Muscle layer of colon (tissue), 2 donors: ENCODE data around the gene NAE1.
A peak's percentile ranks its signal among the peaks of the same experiment; 100 is the strongest.

ENCODE experiments used
- H3K27ac ChIP-seq: one replicate; pipeline ENCODE4 v1.7.0; 2013; ENCODE audit warnings: low read depth, mild to moderate bottlenecking, low read length, moderate library complexity
- H3K27me3 ChIP-seq, 2 donors: one replicate each; pipeline ENCODE4 v1.7.0; 2013; ENCODE audit warnings: low read length in 2 of 2, mild to moderate bottlenecking in 2 of 2; ENCODE audit not compliant: insufficient read depth in 2 of 2, control insufficient read depth in 1 of 2
- H3K36me3 ChIP-seq: one replicate; pipeline ENCODE4 v1.7.0; 2013; ENCODE audit warnings: mild to moderate bottlenecking, low read length; ENCODE audit not compliant: insufficient read depth
- H3K4me1 ChIP-seq: one replicate; pipeline ENCODE4 v1.7.0; 2013; ENCODE audit warnings: mild to moderate bottlenecking, low read length; ENCODE audit not compliant: insufficient read depth
- H3K4me3 ChIP-seq, 2 donors: one replicate each; pipeline ENCODE4 v1.7.0; 2013; ENCODE audit warnings: low read length in 2 of 2, low read depth in 1 of 2, mild to moderate bottlenecking in 1 of 2, moderate library complexity in 1 of 2
- H3K9ac ChIP-seq: one replicate; pipeline ENCODE4 v1.7.0; 2013; ENCODE audit warnings: low read length
- H3K9me3 ChIP-seq: one replicate; pipeline ENCODE4 v1.7.0; 2013; ENCODE audit warnings: mild to moderate bottlenecking, low read length
- donor health status: abdominal sarcoma.
- donor health status: Adenocarcinoma of cecum.

The NAE1 gene

GRCh38 chr16:66848172-66848571, 17.4 kb upstream of the NAE1 start:
- Histone ChIP-seq H3K9ac (no peak overlapping the region), H3K4me1 (no peaks in the 10 kb centered on the region), H3K9me3 (no peaks in the 10 kb centered on the region), H3K4me3 (no peak overlapping the region), H3K36me3 (no peaks in the 10 kb centered on the region), H3K27ac (no peak overlapping the region), H3K27me3 (peaks cover 24 to 35% of the 10 kb centered on the region in 2 donors)

GRCh38 chr16:66847533-66848067, 16.8 kb upstream of the NAE1 start:
- Histone ChIP-seq H3K4me1 (no peaks in the 10 kb centered on the region), H3K27ac (no peak overlapping the region), H3K36me3 (no peaks in the 10 kb centered on the region), H3K9ac (no peak overlapping the region), H3K4me3 (no peak overlapping the region), H3K27me3 (peaks cover 24 to 35% of the 10 kb centered on the region in 2 donors), H3K9me3 (no peaks in the 10 kb centered on the region)

GRCh38 chr16:66846831-66847230, 16.1 kb upstream of the NAE1 start:
- Histone ChIP-seq H3K36me3 (no peaks in the 10 kb centered on the region), H3K4me1 (no peaks in the 10 kb centered on the region), H3K27me3 (peaks cover 24 to 35% of the 10 kb centered on the region in 2 donors), H3K4me3 (no peak overlapping the region), H3K9ac (no peak overlapping the region), H3K9me3 (no peaks in the 10 kb centered on the region), H3K27ac (no peak overlapping the region)

GRCh38 chr16:66846266-66846665, 15.5 kb upstream of the NAE1 start:
- no peaks in the 10 kb centered on the region for H3K4me1 ChIP-seq
- H3K9me3 ChIP-seq: no peaks in the 10 kb centered on the region
- no peak overlapping the region for H3K27ac ChIP-seq
- H3K4me3 ChIP-seq: no peak overlapping the region
- no peaks in the 10 kb centered on the region for H3K36me3 ChIP-seq
- H3K27me3 ChIP-seq: peaks cover 24 to 35% of the 10 kb centered on the region in 2 donors
- no peak overlapping the region for H3K9ac ChIP-seq

- Histone ChIP-seq H3K27me3 (peaks cover 24 to 35% of the 10 kb centered on the region in 2 donors), H3K9me3 (no peaks in the 10 kb centered on the region), H3K27ac (no peak overlapping the region), H3K9ac (no peak overlapping the region), H3K4me3 (no peak overlapping the region), H3K36me3 (no peaks in the 10 kb centered on the region), H3K4me1 (no peaks in the 10 kb centered on the region)
Observed at GRCh38 chr16:66845791-66846221, 15.0 kb upstream of the NAE1 start.

GRCh38 chr16:66845080-66845410, 14.3 kb upstream of the NAE1 start:
- peaks cover 24 to 35% of the 10 kb centered on the region in 2 donors for H3K27me3 ChIP-seq
- no peaks in the 10 kb centered on the region for H3K9me3 ChIP-seq
- H3K36me3 ChIP-seq: no peaks in the 10 kb centered on the region
- no peaks in the 10 kb centered on the region for H3K4me1 ChIP-seq
- H3K4me3 ChIP-seq: peak overlapping the region in 1 of 2 donors; percentile 42
- no peak overlapping the region for H3K9ac ChIP-seq
- H3K27ac ChIP-seq: no peak overlapping the region

GRCh38 chr16:66844342-66845079, 13.7 kb upstream of the NAE1 start, which contains the start of gene CA7:
Gene CA7, plus strand, starts transcription at chr16:66844414. Its CDS starts 74 bp downstream, at chr16:66844488.
- Histone ChIP-seq H3K9ac (no peak within 1 kb of the TSS), H3K36me3 (no peaks in the 10 kb centered on the region), H3K27me3 (peaks cover 24 to 35% of the 10 kb centered on the region in 2 donors), H3K27ac (no peak within 1 kb of the TSS), H3K4me1 (no peaks in the 10 kb centered on the region), H3K4me3 (peak within 1 kb of the TSS; percentile 27 to 42), H3K9me3 (no peaks in the 10 kb centered on the region)

- Histone ChIP-seq H3K4me1 (no peaks in the 10 kb centered on the region), H3K4me3 (peak overlapping the region; percentile 27 to 42), H3K9ac (no peak overlapping the region), H3K9me3 (no peaks in the 10 kb centered on the region), H3K27me3 (peaks cover 24 to 35% of the 10 kb centered on the region in 2 donors), H3K27ac (no peak overlapping the region), H3K36me3 (no peaks in the 10 kb centered on the region)
Observed at GRCh38 chr16:66844009-66844341, 13.2 kb upstream of the NAE1 start.

- Histone ChIP-seq H3K27me3 (peaks cover 24 to 35% of the 10 kb centered on the region in 2 donors), H3K4me3 (no peak overlapping the region), H3K9me3 (no peaks in the 10 kb centered on the region), H3K9ac (no peak overlapping the region), H3K4me1 (no peaks in the 10 kb centered on the region), H3K27ac (no peak overlapping the region), H3K36me3 (no peaks in the 10 kb centered on the region)
Observed at GRCh38 chr16:66843191-66843590, 12.4 kb upstream of the NAE1 start.

GRCh38 chr16:66842765-66843164, 12.0 kb upstream of the NAE1 start:
- no peak overlapping the region for H3K9ac ChIP-seq
- no peaks in the 10 kb centered on the region for H3K36me3 ChIP-seq
- H3K4me1 ChIP-seq: no peaks in the 10 kb centered on the region
- H3K4me3 ChIP-seq: no peak overlapping the region
- peaks cover 24 to 35% of the 10 kb centered on the region in 2 donors for H3K27me3 ChIP-seq
- no peaks in the 10 kb centered on the region for H3K9me3 ChIP-seq
- H3K27ac ChIP-seq: no peak overlapping the region

- H3K4me3 ChIP-seq: no peak overlapping the region
- no peak overlapping the region for H3K27ac ChIP-seq
- H3K36me3 ChIP-seq: no peaks in the 10 kb centered on the region
- H3K27me3 ChIP-seq: peaks cover 21 to 28% of the 10 kb centered on the region in 2 donors
- no peaks in the 10 kb centered on the region for H3K9me3 ChIP-seq
- no peak overlapping the region for H3K9ac ChIP-seq
- no peaks in the 10 kb centered on the region for H3K4me1 ChIP-seq
Observed at GRCh38 chr16:66841366-66841765, 10.6 kb upstream of the NAE1 start.

- no peaks in the 10 kb centered on the region for H3K36me3 ChIP-seq
- no peak overlapping the region for H3K9ac ChIP-seq
- peaks cover 16 to 24% of the 10 kb centered on the region in 2 donors for H3K27me3 ChIP-seq
- H3K9me3 ChIP-seq: no peaks in the 10 kb centered on the region
- no peak overlapping the region for H3K4me3 ChIP-seq
- H3K4me1 ChIP-seq: no peaks in the 10 kb centered on the region
- H3K27ac ChIP-seq: no peak overlapping the region
Observed at GRCh38 chr16:66840883-66841282, 10.1 kb upstream of the NAE1 start.
